ENCODE measurements around the gene CACNG7.
A peak's percentile ranks its signal among the peaks of the same experiment; 100 is the strongest.

CACNG7 gene

DNA sequence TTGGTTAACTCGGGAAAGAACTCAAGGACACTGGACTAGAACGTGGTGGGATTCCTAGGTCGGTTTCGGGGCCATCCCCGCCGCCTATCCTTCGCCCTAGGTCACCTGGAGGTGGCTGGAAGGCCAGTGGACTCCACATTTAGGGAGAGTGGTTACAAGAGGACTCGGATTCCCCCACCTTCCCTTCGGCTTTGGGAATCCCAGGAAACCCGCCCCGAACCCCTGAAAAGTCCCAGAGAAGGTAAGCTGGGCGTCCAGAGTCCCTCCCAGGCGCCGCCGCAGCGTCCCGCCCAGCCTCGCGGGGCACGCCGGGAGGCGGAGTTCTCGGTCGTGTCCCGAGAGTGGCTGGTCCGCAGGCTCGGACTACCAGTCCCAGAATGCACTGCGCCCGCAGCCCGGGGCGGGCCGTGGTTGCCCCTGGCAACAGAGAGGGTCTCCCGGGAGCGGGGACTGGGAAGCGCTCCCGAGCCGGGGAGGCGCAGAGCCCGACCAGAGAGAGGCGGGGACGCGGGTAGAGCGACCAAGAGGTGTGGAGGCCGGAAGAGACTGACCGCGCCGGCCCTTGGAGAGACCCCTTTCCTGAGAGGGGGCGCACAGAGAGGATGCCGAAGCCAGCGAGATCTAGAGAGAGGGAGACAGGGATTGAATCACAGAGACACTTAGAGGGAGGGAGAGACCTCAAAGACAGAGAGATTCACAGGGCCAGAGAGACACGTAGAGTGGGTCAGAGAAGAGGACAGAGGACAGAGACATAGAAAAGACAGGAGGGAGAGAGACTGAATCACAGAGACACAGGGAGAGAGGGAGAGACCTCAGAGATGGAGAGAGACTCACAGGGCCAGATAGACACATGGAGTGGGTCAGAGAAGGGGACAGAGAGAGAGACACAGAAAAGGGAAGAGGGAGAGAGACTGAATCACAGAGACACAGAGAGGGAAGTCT is 29.7 kb upstream of the CACNG7 start:
- DNase-seq, result peak; percentile 34

- DNase-seq, result no peak
These were observed 28.2 kb upstream of the CACNG7 start for GRCh38 chr19:53880711-53881481.

GRCh38 chr19:53881482-53882390 is 27.3 kb upstream of the CACNG7 start, which contains the start of gene PRKCG:
TSS of gene PRKCG (plus strand) at chr19:53882197. CDS start at chr19:53882495, 298 bp downstream.
- no peak for DNase-seq

DNA sequence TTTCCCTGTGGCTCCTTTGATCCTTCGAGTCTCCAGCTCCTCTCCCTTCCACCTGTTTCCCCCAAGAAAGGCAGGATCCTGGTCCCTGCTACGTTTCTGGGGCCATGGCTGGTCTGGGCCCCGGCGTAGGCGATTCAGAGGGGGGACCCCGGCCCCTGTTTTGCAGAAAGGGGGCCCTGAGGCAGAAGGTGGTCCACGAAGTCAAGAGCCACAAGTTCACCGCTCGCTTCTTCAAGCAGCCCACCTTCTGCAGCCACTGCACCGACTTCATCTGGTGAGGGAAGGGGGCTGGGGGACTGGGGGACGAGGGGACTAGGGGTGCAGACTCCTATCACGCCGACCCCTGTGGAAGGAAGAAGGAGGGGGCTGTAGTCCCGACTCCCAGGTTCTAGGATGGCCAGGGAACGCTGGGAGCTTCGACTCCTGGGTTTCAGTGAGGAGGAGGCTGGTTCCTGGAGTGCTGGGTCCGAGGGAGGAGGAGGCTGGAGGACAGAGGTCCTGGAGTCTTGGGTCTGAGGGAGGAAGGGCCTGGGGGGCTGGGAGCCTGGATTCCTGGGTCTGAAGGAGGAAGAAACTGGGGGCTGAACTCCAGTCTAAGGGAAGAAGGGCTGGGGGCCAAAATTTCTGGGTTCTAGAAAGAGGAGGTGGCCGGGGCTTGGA is 26.6 kb upstream of the CACNG7 start:
- DNase-seq, result no peak

DNA sequence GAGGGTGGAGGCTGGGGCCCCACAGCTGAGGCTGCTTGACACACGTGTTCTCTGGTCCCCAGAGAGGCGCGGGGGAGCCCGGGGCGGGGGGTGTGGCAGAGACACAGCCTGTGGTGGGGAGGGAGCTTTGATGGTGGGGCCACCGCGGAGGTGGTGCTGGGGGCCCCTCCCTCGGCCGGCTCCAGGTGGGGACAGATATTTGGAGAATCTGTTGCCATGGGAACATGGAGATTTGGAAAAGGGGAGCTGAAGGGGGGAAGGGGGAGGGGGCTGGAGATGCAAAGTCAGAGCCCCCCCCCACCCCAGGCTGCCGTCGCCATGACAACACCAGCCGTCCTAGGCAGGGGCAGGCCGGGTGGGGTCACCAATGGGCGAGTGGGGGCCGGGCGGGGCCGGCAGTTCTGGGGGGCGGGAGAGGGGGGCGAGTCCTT is 25.8 kb upstream of the CACNG7 start:
- no peak for DNase-seq

DNA sequence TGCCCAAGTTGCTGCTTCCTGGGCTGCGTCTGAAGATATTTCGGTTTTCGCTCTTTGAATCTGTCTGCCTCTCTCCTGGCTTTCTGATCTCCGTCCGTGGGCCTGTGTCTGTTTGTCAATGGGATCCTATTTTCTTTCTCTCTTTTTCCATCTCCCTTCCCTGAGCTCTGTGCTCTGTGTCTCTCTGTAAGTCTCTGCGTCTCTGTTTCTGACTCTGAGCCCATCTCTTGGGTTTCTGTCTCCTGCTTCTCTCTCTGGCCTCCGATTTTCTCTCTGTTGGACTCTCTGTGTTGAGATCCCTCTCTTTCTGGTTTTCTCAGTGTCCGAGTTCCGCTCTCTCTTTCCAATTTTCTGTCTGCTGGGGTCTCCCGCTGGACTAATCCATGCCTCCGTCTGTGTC is 25.3 kb upstream of the CACNG7 start:
- DNase-seq, result no peak

DNA sequence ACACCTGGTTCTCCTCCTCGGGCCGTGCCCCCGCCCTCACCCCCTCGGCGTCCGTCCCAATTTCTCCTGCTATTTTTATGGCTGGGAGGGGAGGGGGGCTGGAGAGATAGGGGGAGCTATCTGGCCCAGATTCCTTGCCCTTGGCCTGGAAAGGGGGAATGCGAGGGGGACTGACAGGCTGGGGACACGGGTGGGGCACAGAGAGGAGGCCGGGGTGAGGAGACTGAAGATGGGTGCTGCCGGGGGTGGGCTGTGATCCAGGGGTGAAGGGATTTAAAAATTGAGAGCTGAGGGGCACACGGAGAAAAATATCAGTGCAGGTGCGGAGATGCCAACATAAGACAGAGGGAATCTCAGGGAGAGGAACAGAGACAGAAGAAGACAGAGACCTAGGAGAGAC is 24.8 kb upstream of the CACNG7 start:
- no peak for DNase-seq

DNA sequence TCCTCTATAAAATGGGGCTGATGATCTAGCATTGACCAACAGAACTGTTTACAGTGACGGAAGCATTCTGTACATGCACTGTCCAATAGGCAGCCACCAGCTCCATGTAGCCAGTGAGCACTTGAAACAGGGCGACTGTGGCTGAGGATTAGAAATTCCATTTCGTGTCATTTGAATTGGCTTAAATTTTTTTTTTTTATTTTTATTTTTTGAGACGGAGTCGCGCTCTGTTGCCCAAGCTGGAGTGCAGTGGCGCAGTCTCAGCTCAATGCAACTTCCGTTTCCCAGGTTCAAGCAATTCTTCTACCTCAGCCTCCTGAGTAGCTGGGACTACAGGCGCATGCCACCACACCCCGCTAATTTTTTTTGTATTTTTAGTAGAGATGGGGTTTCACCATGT is 24.0 kb upstream of the CACNG7 start:
- DNase-seq, result no peak

DNA sequence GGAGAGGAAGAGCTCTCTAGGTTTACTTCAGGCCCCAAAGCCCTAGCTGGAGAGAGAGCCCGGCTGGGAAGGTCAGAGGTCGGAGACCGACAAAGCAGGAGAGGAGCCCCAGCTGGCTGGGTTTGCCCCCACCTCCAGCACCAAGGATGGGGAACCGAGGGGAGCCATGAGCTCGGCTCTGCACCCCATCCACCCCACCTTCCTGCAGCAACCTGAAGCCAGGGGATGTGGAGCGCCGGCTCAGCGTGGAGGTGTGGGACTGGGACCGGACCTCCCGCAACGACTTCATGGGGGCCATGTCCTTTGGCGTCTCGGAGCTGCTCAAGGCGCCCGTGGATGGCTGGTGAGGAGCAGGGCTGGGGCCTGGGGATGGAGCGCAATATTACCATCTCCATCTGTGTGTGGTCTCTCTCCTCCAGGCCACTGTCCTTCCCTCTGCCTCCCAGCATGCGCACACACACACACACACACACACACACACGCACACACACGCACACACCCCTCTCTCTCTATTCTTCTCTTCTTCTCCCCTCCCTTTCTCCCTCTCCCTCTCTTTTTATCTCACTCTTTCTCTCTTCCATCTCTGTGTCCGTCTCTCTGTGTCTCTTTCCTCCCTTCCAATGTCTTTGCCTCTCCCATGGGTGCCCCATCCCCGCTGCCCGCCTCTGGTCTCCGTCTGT is 16.6 kb upstream of the CACNG7 start:
- no peak for DNase-seq

GRCh38 chr19:53892981-53893325 is 16.1 kb upstream of the CACNG7 start:
- no peak for DNase-seq

DNA sequence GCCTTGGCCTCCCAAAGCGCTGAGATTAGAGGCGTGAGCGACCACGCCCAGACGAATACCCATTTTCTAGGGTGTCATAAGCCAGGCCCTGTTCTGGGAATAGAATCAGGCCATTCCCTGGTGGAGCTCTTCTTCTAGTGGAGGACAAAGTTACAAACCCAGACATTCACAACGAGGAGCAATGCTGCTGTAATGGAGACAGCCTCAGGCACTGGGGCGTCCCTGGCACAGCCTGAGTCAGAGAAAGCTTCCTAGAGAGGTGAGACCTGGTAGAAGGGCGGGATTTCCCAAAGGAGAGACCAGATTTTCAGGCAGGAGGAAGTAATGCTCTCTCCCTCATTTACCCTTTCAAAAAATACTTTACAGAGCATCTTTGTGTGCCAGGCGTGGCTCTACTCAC is 14.4 kb upstream of the CACNG7 start:
- no peak for DNase-seq

- DNase-seq, result no peak
These were observed 12.4 kb upstream of the CACNG7 start for GRCh38 chr19:53896682-53897081.

DNA sequence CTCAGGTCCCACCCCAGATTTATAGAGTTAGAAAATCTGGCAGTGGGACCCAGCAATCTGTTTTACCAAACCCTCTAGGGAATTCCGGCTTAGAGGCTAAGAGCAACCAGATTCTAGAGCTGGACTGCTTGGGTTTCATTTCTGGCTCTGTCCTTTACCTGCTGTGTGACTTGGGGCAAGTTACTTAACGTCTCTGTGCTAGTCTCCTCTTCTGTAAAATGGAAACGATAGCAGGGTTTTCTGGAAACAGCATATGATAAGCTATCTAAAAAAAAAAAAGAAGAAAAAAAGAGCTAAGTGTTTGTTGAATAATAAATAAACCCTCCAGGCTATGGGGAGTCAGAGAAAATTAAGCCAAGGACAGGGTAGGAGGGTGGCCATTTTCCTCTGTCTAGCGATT is 11.6 kb upstream of the CACNG7 start:
- DNase-seq, result no peak

- no peak for DNase-seq
These were observed 10.9 kb upstream of the CACNG7 start for GRCh38 chr19:53898166-53898565.

DNA sequence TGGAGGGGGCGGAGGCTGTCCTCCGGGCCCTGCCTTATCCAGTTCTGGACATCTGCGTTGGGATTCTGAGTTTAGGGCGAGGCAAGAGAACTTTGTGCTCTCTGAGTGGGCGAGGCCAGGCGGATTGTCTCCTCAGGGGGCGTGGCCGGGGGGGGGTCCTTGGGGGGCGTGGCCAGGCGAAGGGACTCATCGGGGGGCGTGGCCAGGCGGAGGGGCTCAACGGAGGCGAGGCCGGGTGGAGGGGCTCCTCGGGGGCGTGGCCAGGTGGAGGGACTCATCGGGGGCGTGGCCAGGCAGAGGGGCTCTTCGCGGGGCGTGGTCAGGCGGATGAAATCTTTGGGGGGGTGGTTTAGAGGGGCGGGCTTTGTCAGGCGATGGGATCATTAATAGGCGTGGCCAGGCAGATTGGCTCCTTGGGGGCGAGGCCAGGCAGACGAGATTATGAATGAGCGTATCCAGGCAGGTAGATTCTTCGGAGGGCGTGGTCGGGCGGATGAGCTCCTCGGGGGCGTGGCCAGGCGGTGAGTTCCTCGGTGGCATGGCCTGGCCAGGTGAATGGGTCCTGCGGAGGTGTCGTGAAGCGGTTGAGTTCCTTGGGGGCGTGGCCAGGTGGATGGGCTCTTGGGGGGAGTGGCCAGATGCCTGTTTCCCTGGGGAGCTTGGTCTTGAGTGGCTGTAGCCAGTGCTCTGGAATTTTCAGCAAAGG is 10.3 kb upstream of the CACNG7 start:
- no peak for DNase-seq

DNA sequence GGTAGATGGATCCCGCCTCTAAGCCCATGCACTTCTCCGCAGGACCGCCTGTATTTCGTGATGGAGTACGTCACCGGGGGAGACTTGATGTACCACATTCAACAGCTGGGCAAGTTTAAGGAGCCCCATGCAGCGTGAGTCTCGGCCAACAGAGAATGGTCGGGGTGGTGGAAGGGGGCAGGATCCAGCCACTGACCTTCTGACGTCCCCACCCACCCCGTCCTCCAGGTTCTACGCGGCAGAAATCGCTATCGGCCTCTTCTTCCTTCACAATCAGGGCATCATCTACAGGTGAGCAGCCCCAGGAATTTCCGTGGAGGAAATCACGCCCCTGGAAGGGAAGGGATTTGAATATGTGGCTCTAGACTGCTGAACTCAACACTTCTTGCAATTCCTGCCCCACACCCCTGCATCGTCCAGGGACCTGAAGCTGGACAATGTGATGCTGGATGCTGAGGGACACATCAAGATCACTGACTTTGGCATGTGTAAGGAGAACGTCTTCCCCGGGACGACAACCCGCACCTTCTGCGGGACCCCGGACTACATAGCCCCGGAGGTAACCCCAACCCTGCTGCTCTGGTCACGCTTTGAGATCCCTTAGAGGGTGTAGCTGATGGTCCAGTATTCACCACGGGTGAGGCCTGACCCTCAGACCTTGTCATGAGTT is 8.8 kb upstream of the CACNG7 start:
- no peak for DNase-seq

GRCh38 chr19:53903055-53903680 is 5.9 kb upstream of the CACNG7 start:
- DNase-seq, result peak; percentile 47

DNA sequence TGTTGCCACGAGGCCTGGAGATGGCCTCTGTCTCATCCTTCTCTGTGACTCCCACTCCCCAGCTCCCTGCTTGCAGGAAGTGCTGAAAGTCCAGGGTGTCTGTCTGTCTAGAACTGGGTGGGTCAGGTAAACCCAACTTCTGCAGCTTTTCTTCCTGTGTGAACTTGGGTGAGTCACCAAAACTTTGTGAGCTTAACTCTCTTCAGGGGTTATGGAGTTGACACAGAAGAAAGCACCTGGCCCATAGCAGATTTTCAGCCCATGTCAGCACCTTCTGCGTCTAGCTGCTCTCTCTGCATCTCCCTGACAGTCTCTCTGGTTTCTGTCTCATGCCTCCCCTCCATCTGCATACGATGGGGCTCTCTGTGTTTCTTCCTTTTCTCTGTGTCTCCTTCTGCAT is 4.2 kb upstream of the CACNG7 start:
- DNase-seq, result no peak

DNA sequence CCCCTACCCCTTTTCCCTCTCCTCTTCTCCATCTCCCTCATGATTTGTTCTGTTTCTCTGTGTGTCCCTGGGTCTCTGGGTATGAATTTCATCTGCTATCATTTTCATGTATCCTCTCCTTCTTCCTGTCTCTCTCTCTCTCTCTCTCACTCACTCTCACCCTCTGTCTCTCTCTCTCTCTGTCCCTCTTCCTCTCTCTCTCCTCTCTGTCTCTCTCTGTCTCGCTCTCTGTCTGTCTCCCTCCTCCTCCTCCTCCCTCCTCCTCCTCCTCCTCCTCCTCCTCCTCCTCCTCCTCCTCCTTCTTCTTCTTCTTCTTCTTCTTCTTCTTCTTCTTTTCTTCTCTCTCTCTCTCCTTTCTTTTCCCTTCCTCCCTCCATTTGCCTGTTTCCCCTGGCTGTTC is 3.3 kb upstream of the CACNG7 start:
- no peak for DNase-seq
